Caki2 (cell line): Measurements from ENCODE around the gene MC5R. TPM values are rescaled to one million over a fixed set of nuclear protein-coding genes. Genes with fewer than 3 reads are reported as not detected.

Experiments used
- DNase-seq: peaks from one replicate; pipeline ENCODE4 v3.0.0-alpha.2; 2015; ENCODE audit warnings: low read depth
- in situ Hi-C: cut with HindIII; loops from 2 replicates; pipeline ENCODE4 v1.10.0; 2016; ENCODE audit warnings: low sequenced_read_pairs, low pct_unique_long_range_greater_than_20kb, mixed read lengths
- total RNA-seq: library from RNA; depleted of rRNA; stranded (reverse); fragments of >200 nt; shearing (Covaris generic); gene quantifications from 2 replicates; pipeline ENCODE4 v1.2.3, GENCODE V29; 2014; ENCODE audit warnings: low replicate concordance; rRNA removed

The MC5R gene
- not detected in 2 replicates for total RNA-seq

GRCh38 chr18:13823707-13824395 is at the start of gene MC5R:
TSS of gene MC5R (plus strand) at chr18:13824149. CDS start at chr18:13825766, 1,617 bp downstream.
- peak; percentile 48 for DNase-seq
- in situ Hi-C loops = no loop called here

- no peak for DNase-seq
- in situ Hi-C loops = no loop called here
Observed at GRCh38 chr18:13775058-13775457, 48.9 kb upstream of the MC5R start.

- in situ Hi-C loops = no loop called here
Observed at GRCh38 chr18:13791181-13791580, 32.8 kb upstream of the MC5R start.

GRCh38 chr18:13793819-13794218 is 30.1 kb upstream of the MC5R start:
- no peak for DNase-seq
- in situ Hi-C loops = no loop called here

More at GRCh38 chr18:13791181-13791580, 32.8 kb upstream of the MC5R start:
- no peak for DNase-seq

GRCh38 chr18:13796515-13796914 is 27.4 kb upstream of the MC5R start:
- in situ Hi-C loops = no loop called here
- no peak for DNase-seq

- in situ Hi-C loops = no loop called here
- DNase-seq = no peak
Observed at GRCh38 chr18:13797157-13797611, 26.8 kb upstream of the MC5R start.

- in situ Hi-C loops = no loop called here
- DNase-seq = no peak
Observed at GRCh38 chr18:13799396-13799795, 24.6 kb upstream of the MC5R start.

GRCh38 chr18:13800505-13801259 is 23.3 kb upstream of the MC5R start:
- in situ Hi-C loops = no loop called here
- peak; percentile 56 for DNase-seq

GRCh38 chr18:13801260-13801601 is 22.7 kb upstream of the MC5R start:
- no peak for DNase-seq
- in situ Hi-C loops = no loop called here

GRCh38 chr18:13804305-13804704 is 19.6 kb upstream of the MC5R start:
- DNase-seq = no peak
- in situ Hi-C loops = no loop called here

- DNase-seq = no peak
- in situ Hi-C loops = no loop called here
Observed at GRCh38 chr18:13808294-13809042, 15.5 kb upstream of the MC5R start.

GRCh38 chr18:13809043-13809430 is 14.9 kb upstream of the MC5R start:
- in situ Hi-C loops = no loop called here
- no peak for DNase-seq

GRCh38 chr18:13809531-13810255 is 14.3 kb upstream of the MC5R start:
- in situ Hi-C loops = no loop called here
- no peak for DNase-seq

GRCh38 chr18:13810950-13811485 is 12.9 kb upstream of the MC5R start:
- DNase-seq = no peak
- in situ Hi-C loops = no loop called here

GRCh38 chr18:13811993-13812392 is 12.0 kb upstream of the MC5R start:
- in situ Hi-C loops = no loop called here
- DNase-seq = no peak

- in situ Hi-C loops = no loop called here
- peak; percentile 50 for DNase-seq
Observed at GRCh38 chr18:13813271-13813849, 10.6 kb upstream of the MC5R start.

- in situ Hi-C loops = no loop called here
- no peak for DNase-seq
Observed at GRCh38 chr18:13826209-13826608, 2.3 kb downstream of the MC5R start.
